ENCODE results near the gene MACROD1.
"Not testable (repeated sequence)": the region's sequence is repeated elsewhere in the genome, so short reads cannot be mapped to it uniquely, and the experiment has no call there.

MACROD1 gene

DNA sequence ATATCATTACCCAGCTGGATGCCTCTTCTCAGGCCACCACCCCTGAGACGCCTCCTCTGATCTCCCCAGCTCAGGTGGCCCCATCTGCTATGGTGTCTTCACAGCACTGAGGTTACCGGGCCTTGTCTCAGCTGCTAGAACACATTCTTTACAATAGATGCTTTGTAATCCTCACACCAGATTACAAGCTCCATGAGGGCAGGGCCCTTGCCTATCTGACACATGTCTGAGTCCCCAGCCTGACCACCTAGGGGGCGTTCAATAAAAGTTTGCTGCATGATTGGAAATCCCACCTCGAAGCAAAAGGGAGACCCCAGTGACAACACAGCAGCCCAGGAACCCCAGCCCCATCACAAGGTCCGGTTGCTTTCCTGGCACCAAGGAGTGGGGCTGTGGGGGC is 2.0 kb downstream of the MACROD1 start:
- H3K4me3 ChIP-seq (ENCODE audit: low read depth, low read length), result no peak overlapping the region
- no peak for DNase-seq (ENCODE audit: low read depth)

GRCh38 chr11:64162769-64163168 is 3.1 kb downstream of the MACROD1 start:
- H3K4me3 ChIP-seq (ENCODE audit: low read depth, low read length), result not testable (repeated sequence)

More for the DNA sequence above, 2.0 kb downstream of the MACROD1 start:
- TF ChIP-seq CTCF (IDR thresholded peaks at IDR 0.05; ENCODE audit: low read depth, low read length, missing control alignments), result no peak

DNA sequence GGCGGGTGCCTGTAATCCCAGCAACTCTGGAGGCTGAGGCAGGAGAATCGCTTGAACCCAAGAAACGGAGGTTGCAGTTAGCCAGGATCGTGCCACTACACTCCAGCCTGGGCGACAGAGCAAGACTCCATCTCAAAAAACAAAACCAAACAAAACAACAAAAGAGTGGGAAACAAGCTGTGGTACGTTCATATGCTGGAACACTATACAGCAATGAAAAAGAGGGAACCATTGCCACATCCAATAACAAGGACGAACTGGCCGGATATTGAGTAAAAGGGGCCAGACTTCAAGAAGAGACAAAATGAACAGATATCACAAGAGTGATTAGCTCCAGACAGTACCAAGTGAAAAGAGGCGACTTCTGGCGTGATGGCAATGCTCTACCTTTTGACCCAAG is 4.9 kb downstream of the MACROD1 start:
- no peak for TF ChIP-seq CTCF (IDR thresholded peaks at IDR 0.05; ENCODE audit: low read depth, low read length, missing control alignments)
- H3K4me3 ChIP-seq (ENCODE audit: low read depth, low read length), result no peak overlapping the region
- no peak for DNase-seq (ENCODE audit: low read depth)

More at GRCh38 chr11:64162769-64163168, 3.1 kb downstream of the MACROD1 start:
- DNase-seq (ENCODE audit: low read depth), result not testable (repeated sequence)

DNA sequence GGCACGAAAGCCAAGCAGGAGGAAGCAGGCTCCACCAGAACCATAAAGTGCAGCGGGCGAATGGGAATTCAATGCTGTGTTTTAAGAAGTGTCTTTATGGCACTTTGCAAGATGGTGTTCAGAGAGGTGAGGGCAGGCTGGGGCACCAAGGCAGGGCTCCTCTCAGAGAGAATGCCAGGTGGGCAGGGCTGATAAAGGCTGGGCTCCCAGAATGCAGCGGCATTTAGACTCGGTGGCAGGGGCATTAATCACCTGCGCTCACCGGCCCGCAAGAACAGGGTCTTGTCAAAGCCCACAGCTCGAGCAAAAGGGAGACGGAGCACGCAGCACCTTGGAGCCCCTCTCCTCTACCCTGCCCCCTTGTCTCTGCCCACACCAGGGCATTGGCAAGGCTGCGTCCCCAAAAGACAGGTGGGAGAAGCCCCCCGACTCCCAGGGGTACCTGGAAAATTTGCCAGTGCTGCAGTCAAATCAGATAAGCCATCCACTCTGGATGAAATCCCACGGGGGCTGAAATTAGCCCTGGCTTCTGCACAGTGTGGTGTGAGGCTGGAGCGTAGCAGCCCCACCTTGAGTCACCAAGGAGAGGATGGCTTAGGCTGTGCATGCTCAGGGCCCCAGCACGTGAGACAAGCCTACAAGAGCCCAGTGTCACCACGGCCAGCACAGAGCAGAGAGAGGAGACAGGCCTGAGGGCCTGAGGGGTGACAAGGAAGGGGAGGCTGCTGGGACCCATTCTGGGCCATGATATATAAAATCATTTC is 8.1 kb downstream of the MACROD1 start:
- TF ChIP-seq CTCF (IDR thresholded peaks at IDR 0.05; ENCODE audit: low read depth, low read length, missing control alignments), result no peak
- DNase-seq (ENCODE audit: low read depth), result no peak
- H3K4me3 ChIP-seq (ENCODE audit: low read depth, low read length), result no peak overlapping the region

- H3K4me3 ChIP-seq (ENCODE audit: low read depth, low read length), result no peak overlapping the region
- no peak for DNase-seq (ENCODE audit: low read depth)
- no peak for TF ChIP-seq CTCF (IDR thresholded peaks at IDR 0.05; ENCODE audit: low read depth, low read length, missing control alignments)
Measured at GRCh38 chr11:64156235-64157011, 9.5 kb downstream of the MACROD1 start.

- no peak overlapping the region for H3K4me3 ChIP-seq (ENCODE audit: low read depth, low read length)
- no peak for TF ChIP-seq CTCF (IDR thresholded peaks at IDR 0.05; ENCODE audit: low read depth, low read length, missing control alignments)
- DNase-seq (ENCODE audit: low read depth), result no peak
Measured at GRCh38 chr11:64153812-64154211, 12.1 kb downstream of the MACROD1 start.

- DNase-seq (ENCODE audit: low read depth), result no peak
- peak; percentile 98 for TF ChIP-seq CTCF (IDR thresholded peaks at IDR 0.05; ENCODE audit: low read depth, low read length, missing control alignments)
- H3K4me3 ChIP-seq (ENCODE audit: low read depth, low read length), result no peak overlapping the region
Measured at GRCh38 chr11:64152841-64153691, 12.8 kb downstream of the MACROD1 start.
